NCI-H187 (cell line): Measurements from ENCODE around the gene SLC25A13.
"Not testable (repeated sequence)": the region's sequence is repeated elsewhere in the genome, so short reads cannot be mapped to it uniquely, and the experiment has no call there.

ENCODE experiments used
- DNase-seq, 2 experiments: peaks; one replicate each; lab custom pipeline; 2025; lab: John Stamatoyannopoulos, UW

SLC25A13 gene

DNA sequence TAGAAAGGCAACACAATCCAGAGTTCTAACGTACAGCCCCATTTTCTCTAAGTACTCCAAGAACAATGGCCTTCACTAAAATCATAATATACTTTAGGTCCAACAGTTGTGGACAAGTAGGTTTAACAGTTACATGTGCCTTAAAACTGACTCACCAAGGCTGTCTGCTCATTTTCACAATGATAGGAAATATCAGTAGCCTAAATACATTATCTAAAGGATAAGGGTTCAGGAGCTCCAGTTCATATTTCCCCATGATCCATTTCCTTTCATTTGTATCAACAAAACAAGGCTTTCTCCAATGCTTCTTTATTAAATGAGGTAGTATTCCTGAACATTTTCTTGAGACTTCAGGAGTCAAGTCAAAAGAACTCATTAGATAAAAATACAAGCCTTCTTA lies 164.0 kb downstream of the SLC25A13 start:
- DNase-seq: no peak

DNA sequence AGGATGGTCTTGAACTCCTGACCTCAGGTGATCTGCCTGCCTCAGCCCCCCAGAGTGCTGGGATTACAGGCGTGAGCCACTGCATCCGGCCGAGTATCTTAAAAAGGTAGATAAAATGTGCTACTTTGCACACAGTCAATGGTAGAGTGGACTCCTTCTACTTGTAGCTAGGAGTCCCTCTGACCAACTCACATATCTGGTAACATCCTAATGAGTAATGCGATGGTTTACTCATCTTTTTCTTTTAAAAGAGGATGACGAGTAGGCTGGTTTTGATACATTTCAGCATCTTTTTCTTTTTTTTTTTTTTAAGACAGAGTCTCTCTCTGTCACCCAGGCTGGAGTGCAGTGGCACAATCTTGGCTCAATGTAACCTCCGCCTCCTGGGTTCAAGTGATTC lies 167.4 kb downstream of the SLC25A13 start:
- DNase-seq: not testable (repeated sequence)

DNA sequence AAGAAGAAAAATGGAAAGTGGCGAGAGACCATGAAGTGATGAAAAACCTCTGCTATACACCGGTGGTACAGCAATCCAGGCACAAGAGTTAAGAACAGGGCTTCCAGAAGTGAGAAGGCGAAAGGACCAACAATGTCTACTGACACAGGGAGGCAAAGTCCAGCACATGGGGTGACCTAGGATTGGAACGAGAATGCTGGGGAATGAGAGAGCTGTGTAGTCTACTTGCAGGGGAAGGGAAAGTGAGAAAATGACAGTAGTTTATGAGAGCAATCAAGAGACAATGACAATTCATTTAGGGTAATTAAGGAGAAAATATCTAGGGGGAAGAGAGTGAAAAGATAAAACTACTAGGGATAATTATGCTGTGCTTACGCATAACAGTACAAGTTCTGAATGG lies 169.2 kb downstream of the SLC25A13 start:
- DNase-seq: no peak

DNA sequence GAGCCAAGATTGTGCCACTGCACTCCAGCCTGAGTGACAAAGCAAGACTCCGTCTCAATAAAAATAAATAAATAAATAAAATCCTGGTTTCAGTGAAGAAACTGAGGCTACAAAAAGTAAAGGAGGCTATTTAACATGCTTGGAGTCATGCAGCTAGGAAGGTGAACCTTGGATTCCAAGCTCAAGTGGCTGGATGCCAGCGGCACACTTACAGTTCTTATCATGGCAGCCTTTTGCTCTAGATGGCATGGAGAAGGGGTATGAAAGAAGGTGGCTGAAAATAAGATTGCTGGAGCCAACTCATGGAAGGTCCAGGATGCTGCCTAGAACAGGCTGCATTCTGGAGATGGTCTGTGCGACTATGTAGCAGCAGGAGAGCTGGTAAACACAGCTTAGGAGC lies 170.0 kb downstream of the SLC25A13 start:
- no peak for DNase-seq

DNA sequence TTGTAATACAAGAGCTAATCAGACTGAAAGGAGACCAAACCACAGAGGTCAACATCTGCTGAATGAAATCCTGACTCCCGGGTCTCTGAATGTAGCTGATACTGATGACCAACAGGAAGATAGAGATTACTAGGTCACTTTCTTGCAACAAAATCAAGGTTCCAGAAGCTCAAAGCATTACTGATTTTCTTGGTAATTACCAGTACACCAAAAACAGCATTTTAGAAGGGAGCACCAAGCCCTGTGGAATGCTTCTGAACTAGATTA lies 177.7 kb downstream of the SLC25A13 start:
- no peak for DNase-seq

DNA sequence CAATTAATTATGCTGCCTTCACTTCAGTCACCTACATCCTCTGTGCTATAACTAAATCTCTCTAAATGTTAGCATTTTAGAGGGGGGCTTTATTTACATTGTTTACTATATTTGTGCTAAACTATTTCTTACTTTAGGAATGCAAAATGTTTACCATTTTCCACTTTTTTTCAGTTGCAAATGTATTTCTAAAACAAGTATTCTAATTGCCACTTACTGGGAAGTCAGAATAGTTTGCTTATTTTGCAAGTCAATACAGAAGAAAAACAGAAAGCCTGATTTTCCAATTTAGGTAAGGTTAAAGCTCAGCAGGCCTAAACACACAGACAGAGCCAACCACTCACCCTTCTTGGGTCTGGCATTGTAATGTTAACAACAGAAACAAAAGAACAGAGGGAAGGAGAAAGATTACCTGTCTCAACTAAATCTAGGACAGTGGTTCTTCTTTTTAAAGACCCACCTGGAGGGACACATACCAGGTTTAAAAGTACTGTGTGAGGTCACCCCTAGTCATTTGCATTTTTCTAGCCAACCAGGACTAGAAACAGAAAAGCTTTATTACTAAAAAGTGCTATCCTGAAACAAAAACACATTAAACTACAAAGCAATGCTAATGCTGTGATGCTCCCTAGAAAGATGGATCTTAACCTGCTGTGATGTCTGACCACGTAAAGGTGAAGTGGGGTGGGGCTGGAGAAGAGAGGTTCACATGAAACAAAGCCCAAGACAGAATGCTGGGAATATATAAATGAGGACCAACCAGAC lies 178.2 kb downstream of the SLC25A13 start:
- DNase-seq: no peak

DNA sequence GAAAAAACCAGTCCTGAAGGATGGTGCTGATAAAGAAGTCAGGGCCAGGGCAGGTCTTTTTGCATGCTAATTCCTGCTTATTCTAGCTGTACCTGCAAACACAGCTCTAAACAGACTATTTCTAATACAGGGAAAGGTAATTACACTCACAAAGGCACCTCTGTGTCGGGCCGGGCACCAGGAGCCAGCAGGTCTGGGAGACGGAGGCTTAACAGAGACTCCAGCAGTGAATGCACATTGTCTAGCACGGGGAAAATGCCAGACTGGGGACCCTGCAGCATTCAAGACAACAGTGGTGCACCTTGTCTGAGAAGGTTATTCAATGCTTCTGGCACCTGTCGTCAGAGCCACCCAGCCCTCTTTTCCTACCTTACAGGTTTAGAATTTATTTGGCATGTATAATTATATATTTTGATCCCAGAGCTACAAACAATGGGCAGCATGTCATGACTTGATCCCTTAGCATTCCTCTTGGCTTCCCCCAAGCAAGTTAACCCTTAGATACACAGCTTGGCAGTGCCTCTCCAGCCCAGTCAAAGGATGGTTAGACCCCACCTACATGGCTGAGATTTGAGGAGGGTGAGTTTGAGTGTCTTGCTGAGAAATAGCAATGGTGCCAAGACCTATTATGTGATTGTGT lies 185.2 kb downstream of the SLC25A13 start:
- DNase-seq: no peak

DNA sequence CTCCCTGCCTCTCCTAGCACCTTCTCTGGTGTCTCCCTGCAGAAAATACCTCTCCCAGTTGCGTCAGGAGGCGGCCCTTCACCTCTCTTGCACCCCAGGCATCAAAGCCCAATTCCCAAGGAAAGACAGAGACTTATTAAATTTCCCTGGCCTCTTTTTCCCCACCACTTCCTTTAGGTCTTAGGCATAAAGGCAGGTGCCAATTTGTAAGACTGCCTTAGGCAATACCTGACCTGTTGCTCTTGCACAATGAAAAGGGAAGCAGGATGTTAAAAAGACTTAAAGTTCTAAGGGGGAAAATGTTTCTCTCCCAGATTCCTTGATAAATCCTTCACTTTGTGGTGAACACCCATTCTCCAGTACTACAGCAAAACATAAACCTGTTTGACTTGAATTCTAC lies 186.7 kb downstream of the SLC25A13 start:
- no peak for DNase-seq

DNA sequence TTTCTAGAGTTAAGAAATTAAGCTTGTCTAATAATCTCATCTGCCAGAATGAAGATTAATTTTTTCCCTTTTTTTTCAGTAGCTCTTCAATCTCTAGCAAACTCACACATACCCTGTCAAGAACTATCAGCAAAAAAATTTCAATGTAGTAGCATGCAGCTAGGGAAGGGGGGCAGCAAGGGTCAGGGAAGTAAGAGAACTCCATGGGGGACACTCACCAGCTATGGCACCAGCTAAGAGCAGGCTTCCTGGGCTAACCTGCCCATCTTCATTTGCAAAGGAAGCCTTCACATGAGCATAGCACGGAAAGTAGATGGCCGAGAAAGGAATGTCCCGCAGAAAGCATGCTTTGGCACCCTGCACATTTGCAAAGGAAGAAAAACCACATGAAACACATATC lies 190.4 kb downstream of the SLC25A13 start:
- no peak for DNase-seq

DNA sequence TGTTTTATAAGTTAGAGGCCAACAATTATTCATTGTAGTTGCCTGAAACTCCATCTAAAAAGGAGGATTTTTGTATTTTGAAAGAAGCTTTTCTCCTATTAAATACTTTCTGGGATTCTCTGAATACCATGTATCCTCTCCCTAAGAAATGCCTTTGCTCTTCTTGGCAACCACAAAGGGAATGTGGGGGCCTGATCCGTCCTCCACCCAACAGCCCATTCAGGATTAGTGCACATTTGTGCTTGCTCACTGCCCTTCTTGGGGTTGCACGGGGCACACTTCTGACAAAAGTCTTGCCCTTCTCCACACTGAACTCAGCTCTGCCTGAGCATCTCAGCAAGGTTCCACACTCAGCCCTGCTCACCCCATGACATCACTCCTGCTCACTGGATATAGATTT lies 194.2 kb downstream of the SLC25A13 start:
- DNase-seq: no peak

DNA sequence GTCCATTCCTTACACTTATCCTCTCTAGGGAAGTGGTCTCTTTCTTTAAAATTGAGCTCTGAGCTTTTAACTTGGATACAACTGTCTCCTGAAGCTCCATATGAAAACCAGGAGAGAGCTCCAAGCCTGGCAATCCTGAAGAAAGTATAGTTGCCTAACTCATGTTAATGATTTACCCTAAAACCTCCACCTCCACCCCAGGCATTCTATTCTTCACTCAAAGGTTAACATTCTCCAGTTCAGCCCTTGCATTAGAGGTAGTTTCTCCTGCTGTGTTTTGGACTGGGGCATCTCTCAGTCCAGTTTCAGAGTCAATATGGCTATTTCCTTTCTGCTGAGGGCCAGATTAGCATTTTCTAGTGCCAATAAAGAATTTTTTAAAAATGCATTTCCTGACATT lies 195.5 kb downstream of the SLC25A13 start:
- no peak for DNase-seq

DNA sequence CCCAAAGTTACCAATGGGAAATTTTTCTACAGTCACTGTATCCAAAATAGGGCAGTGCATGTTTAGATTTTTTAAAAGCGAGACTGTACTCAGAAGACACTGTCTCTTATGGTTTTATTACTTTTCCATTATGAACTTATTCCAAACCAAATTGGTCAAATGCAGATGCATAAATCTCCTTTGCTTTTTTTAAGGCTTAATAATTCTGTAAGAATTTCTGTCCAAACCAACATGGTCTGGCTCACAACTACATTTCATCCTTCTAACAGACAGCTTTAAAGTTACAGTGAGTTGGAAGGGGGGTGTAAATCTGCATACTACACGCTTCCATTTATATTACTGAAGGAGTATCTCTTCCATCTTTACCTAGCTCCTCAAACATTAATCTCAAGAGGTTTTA lies 199.2 kb downstream of the SLC25A13 start:
- DNase-seq: no peak

DNA sequence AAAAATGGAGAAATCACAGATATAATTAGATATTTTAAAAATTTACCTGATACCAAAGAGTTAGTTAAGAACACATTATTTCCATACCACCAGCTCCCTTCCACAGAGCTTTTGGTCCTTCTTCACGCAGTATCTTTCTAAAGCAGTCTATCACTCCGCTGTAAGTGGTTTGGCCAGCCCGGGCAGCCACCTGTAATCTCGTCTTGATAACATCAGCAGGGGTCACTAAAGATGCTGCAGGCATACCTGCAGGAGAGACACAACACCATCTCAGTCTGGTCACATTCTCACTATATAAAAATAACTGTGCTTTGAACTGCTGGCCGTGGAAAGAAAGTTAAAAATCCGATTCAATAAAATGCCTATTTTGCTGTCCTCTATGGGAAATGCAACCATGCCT lies 200.1 kb downstream of the SLC25A13 start:
- DNase-seq: no peak

DNA sequence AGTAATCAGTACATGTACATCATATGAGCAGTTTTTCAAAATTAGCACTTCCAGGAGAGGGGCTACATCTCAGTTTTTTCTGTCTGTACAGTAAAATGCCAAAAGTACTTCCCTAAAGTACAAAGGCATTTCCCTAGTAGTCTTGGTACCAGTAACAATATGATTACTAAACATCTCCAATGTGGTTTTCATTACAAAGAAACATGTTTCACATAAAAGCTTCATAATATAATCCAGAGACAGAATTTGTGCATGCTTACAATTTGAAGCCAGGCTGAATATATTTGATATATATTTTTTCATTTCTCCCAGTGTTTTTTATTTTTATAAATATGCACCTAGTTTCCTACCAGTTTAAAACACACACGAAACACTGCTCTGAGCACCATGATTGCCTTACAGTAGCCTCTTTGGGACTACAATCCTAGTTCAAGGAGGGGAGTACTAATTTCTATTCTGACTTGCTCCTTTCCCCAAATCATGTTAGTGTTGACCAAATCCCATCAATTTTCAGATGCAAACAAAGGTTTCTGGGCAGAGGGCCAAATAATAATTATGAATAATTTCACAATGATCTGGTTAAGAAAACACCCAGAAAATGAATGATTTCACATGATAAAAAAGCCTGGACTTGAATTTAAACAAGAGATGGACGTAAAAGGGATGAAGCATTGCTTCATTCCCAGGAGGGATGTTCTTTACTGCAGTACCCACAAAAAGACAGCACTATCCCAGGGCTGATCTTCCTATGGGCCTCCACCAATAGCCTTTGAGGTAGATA lies 201.3 kb downstream of the SLC25A13 start:
- DNase-seq: no peak

DNA sequence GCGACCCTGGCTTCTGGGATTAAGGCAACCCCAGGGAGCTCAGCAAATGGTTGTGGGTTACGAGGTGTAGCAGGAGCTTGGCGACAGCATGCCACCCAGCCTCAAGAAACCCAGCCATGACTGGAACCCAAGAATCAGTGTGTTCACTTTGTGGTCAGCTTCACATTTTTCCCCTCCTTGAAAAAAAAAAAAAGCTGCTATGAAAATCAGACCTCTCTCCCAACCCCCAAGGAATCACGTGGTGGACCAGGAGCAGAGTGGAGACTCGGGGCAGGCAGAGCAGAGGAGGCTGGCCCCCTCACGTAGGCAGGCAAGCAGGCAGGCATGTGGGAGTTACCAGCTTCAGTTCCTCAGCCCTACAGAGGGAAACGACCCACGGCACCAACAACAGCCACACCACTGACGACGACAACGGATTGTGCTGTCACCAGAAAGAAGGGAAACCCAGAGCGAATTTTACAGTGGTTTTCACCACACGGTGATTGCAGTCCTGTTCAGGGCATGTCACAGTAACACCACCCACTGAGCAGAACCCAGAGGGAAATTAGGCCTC lies 203.4 kb downstream of the SLC25A13 start:
- no peak for DNase-seq

DNA sequence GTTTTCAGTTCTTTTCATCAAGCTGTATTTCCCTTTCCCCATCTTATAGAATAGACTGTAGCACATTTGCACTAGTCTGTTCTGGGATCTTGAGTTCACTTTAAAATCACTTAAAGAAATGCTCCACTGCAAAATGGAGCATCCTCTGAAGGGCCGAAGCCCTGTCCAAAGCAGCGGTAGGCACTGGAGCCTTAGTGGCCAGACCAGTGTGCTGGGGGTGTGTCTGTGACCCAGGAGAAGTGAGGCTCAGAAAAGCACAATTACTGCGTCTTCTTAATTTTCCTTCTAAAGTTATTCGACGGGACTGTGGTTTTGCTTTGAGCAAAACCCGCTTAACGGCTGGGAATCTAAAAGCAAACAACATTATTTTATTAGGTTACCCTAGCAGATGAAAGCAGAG lies 205.7 kb downstream of the SLC25A13 start:
- peak; percentile 15 to 31 for DNase-seq

DNA sequence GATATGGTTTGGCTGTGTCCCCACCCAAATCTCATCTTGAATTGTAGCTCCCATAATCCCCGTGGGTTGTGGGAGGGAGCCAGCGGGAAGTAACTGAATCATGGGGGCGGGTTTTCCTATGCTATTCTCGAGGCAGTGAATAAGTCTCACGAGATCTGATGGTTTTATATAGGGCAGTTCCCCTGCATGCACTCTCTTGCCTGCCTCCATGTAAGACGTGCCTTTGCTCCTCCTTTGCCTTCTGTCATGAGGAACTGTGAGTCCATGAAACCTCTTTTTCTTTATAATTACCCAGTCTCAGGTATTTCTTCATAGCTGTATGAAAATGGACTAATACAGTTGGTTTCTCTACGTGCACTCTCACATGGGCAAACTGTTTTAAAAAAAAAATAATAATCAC lies 207.7 kb downstream of the SLC25A13 start:
- no peak for DNase-seq

DNA sequence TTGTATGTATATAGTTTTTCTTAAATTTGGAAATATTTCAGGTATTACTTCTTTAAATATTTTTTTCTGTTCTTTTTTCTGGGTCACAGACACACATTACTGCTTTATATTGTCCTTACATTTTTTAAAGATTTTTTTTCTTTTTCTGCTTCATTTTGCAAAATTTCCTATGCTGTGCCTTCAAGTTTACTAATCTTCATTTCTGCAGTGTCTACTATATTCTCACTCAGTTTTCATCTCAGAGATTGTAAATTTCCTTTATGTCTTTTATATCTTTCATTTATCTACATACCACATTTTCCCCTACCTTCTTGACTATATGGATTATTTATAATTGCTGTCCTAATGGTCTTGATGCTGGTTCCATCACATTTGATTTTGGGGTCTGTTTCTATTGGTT lies 210.5 kb downstream of the SLC25A13 start:
- no peak for DNase-seq

DNA sequence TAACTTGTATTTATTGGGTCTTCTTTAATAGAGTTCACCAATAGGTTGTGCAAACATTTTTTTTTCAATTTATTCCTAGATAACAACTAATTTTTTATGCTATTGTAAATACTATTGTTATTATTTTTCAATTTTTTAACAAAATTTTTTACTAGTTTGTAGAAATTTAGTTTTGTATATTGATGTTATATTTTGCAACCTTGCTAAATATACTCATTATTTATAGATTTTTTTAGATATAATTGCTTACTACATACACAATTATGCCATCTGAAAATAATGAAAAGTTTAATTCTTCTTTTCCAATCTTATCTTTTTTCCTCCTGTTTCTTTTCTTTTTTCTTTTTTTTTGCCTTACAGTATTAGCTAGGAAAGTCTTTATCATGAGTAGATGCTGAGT lies 216.9 kb downstream of the SLC25A13 start:
- no peak for DNase-seq

DNA sequence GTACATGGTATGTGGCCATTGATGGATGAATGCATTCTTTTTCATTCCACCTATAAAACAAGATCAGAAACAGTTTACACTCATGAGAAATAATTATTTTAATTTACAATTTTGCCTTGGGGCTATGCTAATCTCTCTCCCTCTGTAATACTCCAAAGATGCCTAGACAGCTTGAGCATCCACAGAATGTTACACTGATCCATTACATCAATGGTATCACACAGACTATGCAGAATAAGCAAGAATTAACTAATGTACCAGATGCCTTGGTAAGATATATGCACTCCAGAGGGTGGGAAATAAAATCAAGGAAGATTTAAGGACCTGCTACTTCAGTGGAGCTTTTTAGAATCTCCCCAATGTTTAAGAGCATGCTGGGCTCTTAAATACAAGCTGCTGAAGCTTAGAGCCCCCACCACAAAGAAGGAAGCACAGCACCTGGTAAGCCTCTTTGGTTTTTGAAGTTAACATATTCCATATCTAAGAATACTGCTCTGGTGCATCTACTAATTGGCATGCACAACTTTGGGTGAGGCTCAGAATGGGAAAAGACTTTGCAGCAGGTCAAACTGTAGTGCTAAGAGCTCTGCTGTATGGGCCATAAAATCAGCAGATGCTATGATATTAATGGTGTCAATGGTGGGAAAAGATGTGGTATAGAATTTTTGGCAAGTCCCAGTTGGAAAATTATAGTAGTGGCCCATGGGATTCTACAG lies 219.6 kb downstream of the SLC25A13 start:
- no peak for DNase-seq

DNA sequence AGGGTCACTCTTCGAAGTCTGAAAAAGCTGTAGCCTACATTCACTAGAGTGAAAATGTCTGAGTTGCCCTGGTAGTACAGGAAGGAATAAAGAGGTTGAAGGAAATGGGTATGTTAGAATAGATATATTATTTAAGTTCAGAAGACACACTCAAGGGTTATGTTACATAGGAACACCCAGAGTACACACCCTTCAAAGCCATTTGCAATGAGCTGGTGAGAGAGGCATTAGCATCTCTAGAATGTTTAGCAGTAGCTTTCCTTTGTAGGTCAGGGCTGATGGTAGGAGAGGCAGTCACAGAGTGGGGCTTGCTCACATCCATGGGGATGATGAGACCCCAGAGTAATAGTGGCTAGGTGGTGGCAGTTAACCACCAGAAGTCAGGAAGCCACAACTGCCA lies 221.2 kb downstream of the SLC25A13 start:
- no peak for DNase-seq

DNA sequence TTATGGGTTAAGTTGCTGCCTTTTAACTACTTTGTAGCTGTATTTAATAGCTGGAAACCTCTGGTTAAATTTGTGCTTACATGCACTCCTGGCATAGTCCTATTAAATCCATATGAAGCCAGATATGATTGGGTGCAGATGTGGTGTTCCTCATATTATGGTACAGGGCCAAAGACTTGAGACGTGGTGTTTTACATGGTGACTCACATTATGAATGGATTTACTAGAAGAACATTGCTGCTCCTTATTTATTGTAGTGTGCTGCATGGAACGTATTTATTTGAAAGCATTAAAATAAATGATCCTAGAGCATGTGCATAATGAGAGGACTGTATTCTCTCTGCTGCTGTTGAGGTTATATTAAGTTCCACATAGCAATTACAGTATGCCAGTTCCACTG lies 224.1 kb downstream of the SLC25A13 start:
- no peak for DNase-seq
